ENCODE measurements around the gene CCNI2. TPM values are rescaled to one million over a fixed set of nuclear protein-coding genes. Genes with fewer than 3 reads are reported as not detected.

Gene CCNI2
- total RNA-seq (2014; rRNA removed; shearing (Covaris generic); ENCODE audit: low replicate concordance): 0.27 TPM in 1 of 2 replicates, not detected in the other

GRCh38 chr5:132746954-132747615 is at the start of gene CCNI2:
TSS of gene CCNI2 (plus strand) at chr5:132747426. CDS start at chr5:132747496, 70 bp downstream.
- peak within 1 kb of the TSS; percentile 49 for H3K4me3 ChIP-seq
- no peaks in the 10 kb centered on the region; the same call in 1 of the 2 replicates for H3K9me3 ChIP-seq
- DNase-seq: peak; percentile 47
- no peaks in the 10 kb centered on the region for H3K36me3 ChIP-seq
- H3K27me3 ChIP-seq: peaks cover 13% of the 10 kb centered on the region

GRCh38 chr5:132704875-132705274 is 42.4 kb upstream of the CCNI2 start:
- H3K27me3 ChIP-seq: no peaks in the 10 kb centered on the region
- DNase-seq: no peak

GRCh38 chr5:132708645-132709044 is 38.6 kb upstream of the CCNI2 start:
- peaks cover 6% of the 10 kb centered on the region; the same call in 1 of the 2 replicates for H3K36me3 ChIP-seq
- no peaks in the 10 kb centered on the region for H3K27me3 ChIP-seq
- no peaks in the 10 kb centered on the region for H3K9me3 ChIP-seq
- no peak for DNase-seq
- no peak overlapping the region for H3K4me3 ChIP-seq

More at GRCh38 chr5:132704875-132705274, 42.4 kb upstream of the CCNI2 start:
- H3K9me3 ChIP-seq: no peaks in the 10 kb centered on the region
- no peak overlapping the region for H3K4me3 ChIP-seq
- H3K36me3 ChIP-seq: peaks cover 15% of the 10 kb centered on the region

GRCh38 chr5:132714456-132715307 is 32.5 kb upstream of the CCNI2 start:
- Histone ChIP-seq H3K4me3 (no peak overlapping the region), H3K27me3 (no peaks in the 10 kb centered on the region)
- DNase-seq: no peak

GRCh38 chr5:132718544-132719312 is 28.5 kb upstream of the CCNI2 start:
- Histone ChIP-seq H3K27me3 (no peaks in the 10 kb centered on the region), H3K4me3 (no peak overlapping the region), H3K36me3 (peaks cover 23% of the 10 kb centered on the region), H3K9me3 (0 out of 2 replicates have a peak, but pooled peaks cover 4% of the 10 kb centered on the region)
- DNase-seq: no peak

More at GRCh38 chr5:132714456-132715307, 32.5 kb upstream of the CCNI2 start:
- H3K9me3 ChIP-seq: no peaks in the 10 kb centered on the region
- H3K36me3 ChIP-seq: peaks cover 17% of the 10 kb centered on the region; the same call in 1 of the 2 replicates

- Histone ChIP-seq H3K36me3 (peaks cover 18% of the 10 kb centered on the region), H3K4me3 (no peak overlapping the region), H3K9me3 (0 out of 2 replicates have a peak, but pooled peaks cover 4% of the 10 kb centered on the region), H3K27me3 (no peaks in the 10 kb centered on the region)
- DNase-seq: no peak
Observed at GRCh38 chr5:132725745-132726144, 21.5 kb upstream of the CCNI2 start.

GRCh38 chr5:132729896-132730295 is 17.3 kb upstream of the CCNI2 start:
- DNase-seq: no peak
- H3K36me3 ChIP-seq: peaks cover 14% of the 10 kb centered on the region
- H3K27me3 ChIP-seq: no peaks in the 10 kb centered on the region
- no peaks in the 10 kb centered on the region for H3K9me3 ChIP-seq
- no peak overlapping the region for H3K4me3 ChIP-seq

GRCh38 chr5:132733499-132734148 is 13.6 kb upstream of the CCNI2 start:
- H3K27me3 ChIP-seq: no peaks in the 10 kb centered on the region
- no peak for DNase-seq

GRCh38 chr5:132734687-132735086 is 12.5 kb upstream of the CCNI2 start:
- peaks cover 4% of the 10 kb centered on the region for H3K27me3 ChIP-seq
- H3K9me3 ChIP-seq: no peaks in the 10 kb centered on the region
- H3K4me3 ChIP-seq: no peak overlapping the region
- DNase-seq: no peak
- H3K36me3 ChIP-seq: peaks cover 6% of the 10 kb centered on the region; the same call in 1 of the 2 replicates

More at GRCh38 chr5:132733499-132734148, 13.6 kb upstream of the CCNI2 start:
- Histone ChIP-seq H3K9me3 (no peaks in the 10 kb centered on the region), H3K36me3 (peaks cover 6% of the 10 kb centered on the region; the same call in 1 of the 2 replicates), H3K4me3 (no peak overlapping the region)

GRCh38 chr5:132736853-132737833 is 10.1 kb upstream of the CCNI2 start, which contains the start of gene KIF3A:
TSS of gene KIF3A (minus strand) at chr5:132737546. CDS start at chr5:132737419, 127 bp downstream.
- Histone ChIP-seq H3K36me3 (peaks cover 6% of the 10 kb centered on the region; the same call in 1 of the 2 replicates), H3K4me3 (peak within 1 kb of the TSS; percentile 94), H3K27me3 (peaks cover 4% of the 10 kb centered on the region), H3K9me3 (no peaks in the 10 kb centered on the region)
- DNase-seq: peak; percentile 98

GRCh38 chr5:132737982-132738681 is 9.1 kb upstream of the CCNI2 start:
- Histone ChIP-seq H3K27me3 (peaks cover 4% of the 10 kb centered on the region), H3K4me3 (peak overlapping the region; percentile 94), H3K36me3 (peaks cover 6% of the 10 kb centered on the region; the same call in 1 of the 2 replicates), H3K9me3 (no peaks in the 10 kb centered on the region; the same call in 1 of the 2 replicates)
- no peak for DNase-seq

GRCh38 chr5:132739232-132739631 is 8.0 kb upstream of the CCNI2 start:
- H3K27me3 ChIP-seq: peaks cover 5% of the 10 kb centered on the region
- no peaks in the 10 kb centered on the region; the same call in 1 of the 2 replicates for H3K9me3 ChIP-seq
- no peak overlapping the region for H3K4me3 ChIP-seq
- no peak for DNase-seq
- H3K36me3 ChIP-seq: no peaks in the 10 kb centered on the region

- DNase-seq: no peak
- Histone ChIP-seq H3K36me3 (no peaks in the 10 kb centered on the region), H3K4me3 (no peak overlapping the region), H3K9me3 (no peaks in the 10 kb centered on the region; the same call in 1 of the 2 replicates), H3K27me3 (peaks cover 18% of the 10 kb centered on the region)
Observed at GRCh38 chr5:132742158-132742557, 5.1 kb upstream of the CCNI2 start.

GRCh38 chr5:132742626-132743025 is 4.6 kb upstream of the CCNI2 start:
- Histone ChIP-seq H3K9me3 (no peaks in the 10 kb centered on the region; the same call in 1 of the 2 replicates), H3K27me3 (peaks cover 18% of the 10 kb centered on the region), H3K4me3 (no peak overlapping the region), H3K36me3 (no peaks in the 10 kb centered on the region)
- DNase-seq: no peak

All from MG63 (cell line).